Keratinocyte (primary cell): ENCODE data around the gene KCNK16. TPM values are rescaled to one million over a fixed set of nuclear protein-coding genes. Genes with fewer than 3 reads are reported as not detected.

Experiments used
- DNase-seq: peaks from one replicate; pipeline ENCODE4 v3.0.0-alpha.2; 2011; ENCODE audit warnings: low read depth, missing footprints, low spot score
- FAIRE-seq: peaks from 2 replicates; lab custom pipeline; 2011; peaks lifted over from hg19 to GRCh38; lab: Jason Lieb, UNC
- H2AFZ ChIP-seq: 2 replicates; pipeline ENCODE4 v1.6.0; 2012; ENCODE audit warnings: low read length, control low read depth, inconsistent platforms; ENCODE audit not compliant: control insufficient read depth
- H3K27ac ChIP-seq: 2 replicates; pipeline ENCODE4 v1.5.1; 2011; ENCODE audit warnings: low read length; ENCODE audit not compliant: control insufficient read depth, insufficient read depth
- H3K27me3 ChIP-seq: 3 replicates; pipeline ENCODE4 v1.6.0; 2011; ENCODE audit warnings: low read length; ENCODE audit not compliant: control insufficient read depth, insufficient read depth; ENCODE audit errors: extremely low read depth
- H3K36me3 ChIP-seq, 2 experiments: 2 replicates in 1 of 2; 3 replicates in 1 of 2; pipeline ENCODE4 v1.5.1; 2011; ENCODE audit warnings: low read length in 2 of 2, mild to moderate bottlenecking in 1 of 2; ENCODE audit not compliant: control insufficient read depth in 2 of 2, insufficient read depth in 2 of 2; ENCODE audit errors: extremely low read depth in 1 of 2
- H3K4me1 ChIP-seq: 3 replicates; pipeline ENCODE4 v1.5.1; 2011; ENCODE audit warnings: low read length; ENCODE audit not compliant: control insufficient read depth, insufficient read depth; ENCODE audit errors: extremely low read depth
- H3K4me2 ChIP-seq: 3 replicates; pipeline ENCODE4 v1.6.0; 2011; ENCODE audit warnings: low read depth, low read length; ENCODE audit not compliant: control insufficient read depth, insufficient read depth; ENCODE audit errors: extremely low read depth
- H3K4me3 ChIP-seq, 3 experiments: fragments of 200-600 bp in 1 of 3; sonication (generic) in 1 of 3; 2 replicates in 2 of 3; 3 replicates in 1 of 3; pipeline ENCODE4 v1.5.1; 2011 to 2016; ENCODE audit warnings: low read length in 3 of 3, mild to moderate bottlenecking in 3 of 3, control low read depth in 2 of 3, inconsistent platforms in 1 of 3, low read depth in 1 of 3, mixed read lengths in 1 of 3, mixed run types in 1 of 3, moderate library complexity in 1 of 3; ENCODE audit not compliant: control insufficient read depth in 2 of 3, insufficient read depth in 2 of 3; ENCODE audit errors: extremely low read depth in 1 of 3
- H3K79me2 ChIP-seq: 2 replicates; pipeline ENCODE4 v1.6.0; 2012; ENCODE audit warnings: low read length; ENCODE audit not compliant: control insufficient read depth, insufficient read depth
- H3K9ac ChIP-seq: 3 replicates; pipeline ENCODE4 v1.6.0; 2011; ENCODE audit warnings: low read length; ENCODE audit not compliant: control insufficient read depth, insufficient read depth; ENCODE audit errors: extremely low read depth
- H3K9me1 ChIP-seq: 3 replicates; pipeline ENCODE4 v1.6.0; 2011; ENCODE audit warnings: low read length; ENCODE audit not compliant: control insufficient read depth, insufficient read depth; ENCODE audit errors: extremely low read depth
- H3K9me3 ChIP-seq: 2 replicates; pipeline ENCODE4 v1.5.1; 2012; ENCODE audit warnings: low read depth, low read length; ENCODE audit not compliant: control insufficient read depth
- H4K20me1 ChIP-seq: 3 replicates; pipeline ENCODE4 v1.6.0; 2011; ENCODE audit warnings: low read length; ENCODE audit not compliant: control insufficient read depth, insufficient read depth; ENCODE audit errors: extremely low read depth
- EZH2 ChIP-seq: IDR thresholded peaks from one replicate; pipeline ENCODE4 v1.6.1; 2012; ENCODE audit warnings: inconsistent platforms, mild to moderate bottlenecking, low read length, moderate library complexity
- dilution Hi-C: fragments of 300-500 bp; cut with MboI; formaldehyde crosslinking; loops from one replicate; pipeline ENCODE4 v1.7.0; 2020; ENCODE audit warnings: low sequenced_read_pairs; ENCODE audit not compliant: extremely low pct_ligation_motif_present
- polyA plus RNA-seq, 5 experiments: library from polyadenylated mRNA; depleted of rRNA in 3 of 5; stranded (reverse) in 3 of 5; stranded (forward) in 1 of 5; unstranded in 1 of 5; fragments of >200 nt; gene quantifications; 1 replicate in 1 of 5; 2 replicates in 3 of 5; 3 replicates in 1 of 5; pipeline versions ENCODE4 v1.2.1 to v1.2.3, GENCODE V29; 2011 to 2012; ENCODE audit warnings: missing spikeins in 2 of 5, low read depth in 1 of 5, low replicate concordance in 1 of 5
- TF ChIP-seq, protein P1 (sequence below), 3 experiments: IDR thresholded peaks in 1 of 3; conservative IDR thresholded peaks in 1 of 3; optimal IDR thresholded peaks in 1 of 3; 2 replicates in 2 of 3; 3 replicates in 1 of 3; pipeline versions ENCODE3 to v1.5.1; 2011; ENCODE audit warnings: low read length in 3 of 3, mild to moderate bottlenecking in 3 of 3, moderate library complexity in 2 of 3, control low read depth in 1 of 3, inconsistent platforms in 1 of 3; ENCODE audit not compliant: insufficient read depth in 2 of 3; ENCODE audit errors: extremely low read depth in 1 of 3

The KCNK16 gene
- polyA plus RNA-seq, 1 donor (not counting 4 experiments of a cell fraction or from before 2014, with no cell fraction given): not detected

DNA sequence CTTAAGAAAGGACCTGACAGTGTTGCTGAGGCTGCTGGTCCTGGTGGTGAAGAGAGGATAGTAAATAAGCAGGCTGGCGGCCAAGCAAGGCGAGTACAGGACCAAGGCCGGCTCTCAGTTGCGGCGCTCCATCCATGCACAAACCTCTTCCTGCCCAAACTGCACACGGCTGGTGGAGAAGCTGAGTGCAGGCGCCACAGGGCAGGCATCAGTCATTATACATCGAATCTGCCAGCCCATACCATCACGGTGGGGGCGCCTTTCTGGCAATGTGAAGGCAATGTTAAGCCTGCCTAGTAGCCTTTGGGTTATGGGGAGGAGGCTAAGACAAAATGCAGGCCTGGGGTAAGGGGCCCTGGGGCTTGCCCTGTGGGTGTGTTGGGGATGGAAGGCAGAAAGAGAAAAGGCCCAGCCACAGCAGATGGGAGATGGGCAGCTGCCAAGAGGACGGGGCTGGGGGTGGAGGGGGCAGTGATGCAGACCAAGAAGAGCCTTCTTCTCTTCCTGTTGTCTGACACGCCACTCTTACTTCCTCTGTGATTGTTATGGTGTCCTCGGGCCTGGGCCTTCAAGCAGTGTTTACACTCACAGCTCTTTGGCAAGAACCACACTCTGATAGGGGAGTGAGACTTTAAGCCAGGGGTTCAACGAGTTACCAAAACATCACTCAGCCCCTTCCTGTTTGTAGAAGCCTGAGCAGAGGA is 20.3 kb upstream of the KCNK16 start:
- H3K9ac ChIP-seq: no peak overlapping the region
- H3K9me3 ChIP-seq: no peaks in the 10 kb centered on the region
- dilution Hi-C loops: no loop called here
- H3K79me2 ChIP-seq: no peaks in the 10 kb centered on the region
- H4K20me1 ChIP-seq: no peaks in the 10 kb centered on the region
- H2AFZ ChIP-seq: no peak overlapping the region
- DNase-seq (no peak), FAIRE-seq (no peak)
- no peak overlapping the region for H3K27ac ChIP-seq
- H3K4me2 ChIP-seq: no peak overlapping the region
- H3K4me1 ChIP-seq: no peaks in the 10 kb centered on the region
- no peak for TF ChIP-seq EZH2
- TF ChIP-seq, protein P1, sequence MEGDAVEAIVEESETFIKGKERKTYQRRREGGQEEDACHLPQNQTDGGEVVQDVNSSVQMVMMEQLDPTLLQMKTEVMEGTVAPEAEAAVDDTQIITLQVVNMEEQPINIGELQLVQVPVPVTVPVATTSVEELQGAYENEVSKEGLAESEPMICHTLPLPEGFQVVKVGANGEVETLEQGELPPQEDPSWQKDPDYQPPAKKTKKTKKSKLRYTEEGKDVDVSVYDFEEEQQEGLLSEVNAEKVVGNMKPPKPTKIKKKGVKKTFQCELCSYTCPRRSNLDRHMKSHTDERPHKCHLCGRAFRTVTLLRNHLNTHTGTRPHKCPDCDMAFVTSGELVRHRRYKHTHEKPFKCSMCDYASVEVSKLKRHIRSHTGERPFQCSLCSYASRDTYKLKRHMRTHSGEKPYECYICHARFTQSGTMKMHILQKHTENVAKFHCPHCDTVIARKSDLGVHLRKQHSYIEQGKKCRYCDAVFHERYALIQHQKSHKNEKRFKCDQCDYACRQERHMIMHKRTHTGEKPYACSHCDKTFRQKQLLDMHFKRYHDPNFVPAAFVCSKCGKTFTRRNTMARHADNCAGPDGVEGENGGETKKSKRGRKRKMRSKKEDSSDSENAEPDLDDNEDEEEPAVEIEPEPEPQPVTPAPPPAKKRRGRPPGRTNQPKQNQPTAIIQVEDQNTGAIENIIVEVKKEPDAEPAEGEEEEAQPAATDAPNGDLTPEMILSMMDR (optimal IDR thresholded peaks at IDR 0.05 in 1 of 3, IDR thresholded peaks at IDR 0.05 in 1 of 3, conservative IDR thresholded peaks at IDR 0.05 in 1 of 3; ENCODE audit: extremely low read depth in 1 of 3, insufficient read depth in 2 of 3, low read length in 3 of 3): no peak
- H3K4me3 ChIP-seq: no peak overlapping the region
- H3K9me1 ChIP-seq: no peaks in the 10 kb centered on the region
- no peaks in the 10 kb centered on the region for H3K36me3 ChIP-seq
- H3K27me3 ChIP-seq: peaks cover under 1% of the 10 kb centered on the region

DNA sequence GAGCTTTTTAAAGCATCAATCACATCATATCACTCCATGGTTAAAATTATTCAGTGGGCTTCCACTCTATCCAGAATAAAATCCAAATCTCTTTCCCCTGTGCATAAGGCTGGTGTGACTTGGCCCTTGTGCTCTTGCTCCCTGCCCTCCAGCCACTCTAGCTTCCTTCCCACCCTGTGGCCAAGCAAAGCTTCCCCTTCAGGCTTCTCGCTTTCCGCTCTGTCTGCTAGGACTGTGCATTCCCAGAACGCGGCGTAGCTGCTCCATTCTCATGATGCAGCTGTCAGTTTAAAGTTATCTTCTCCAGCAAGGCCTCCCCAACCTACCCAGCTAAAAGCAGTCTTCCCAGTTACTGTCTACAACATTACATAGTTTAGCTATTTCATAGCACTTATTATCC is 19.4 kb upstream of the KCNK16 start:
- no peaks in the 10 kb centered on the region for H3K4me1 ChIP-seq
- dilution Hi-C loops: no loop called here
- TF ChIP-seq, protein P1 (optimal IDR thresholded peaks at IDR 0.05 in 1 of 3, IDR thresholded peaks at IDR 0.05 in 1 of 3, conservative IDR thresholded peaks at IDR 0.05 in 1 of 3; ENCODE audit: extremely low read depth in 1 of 3, insufficient read depth in 2 of 3, low read length in 3 of 3): no peak
- no peak for TF ChIP-seq EZH2
- no peaks in the 10 kb centered on the region for H3K79me2 ChIP-seq
- no peak overlapping the region for H2AFZ ChIP-seq
- no peaks in the 10 kb centered on the region for H3K9me3 ChIP-seq
- no peak overlapping the region for H3K4me2 ChIP-seq
- peaks cover 5% of the 10 kb centered on the region for H3K27me3 ChIP-seq
- no peak overlapping the region for H3K9ac ChIP-seq
- FAIRE-seq (no peak), DNase-seq (no peak)
- H3K36me3 ChIP-seq: no peaks in the 10 kb centered on the region
- H4K20me1 ChIP-seq: no peaks in the 10 kb centered on the region
- no peak overlapping the region for H3K27ac ChIP-seq
- no peaks in the 10 kb centered on the region for H3K9me1 ChIP-seq
- no peak overlapping the region for H3K4me3 ChIP-seq
